A673 (cell line): ENCODE results near the gene TEKTIP1. TPM values are rescaled to one million over a fixed set of nuclear protein-coding genes. Genes with fewer than 3 reads are reported as not detected.
"Not testable (repeated sequence)": the region's sequence is repeated elsewhere in the genome, so short reads cannot be mapped to it uniquely, and the experiment has no call there.

Source experiments
- BruUV-seq: library from RNA; stranded (reverse); fragments of 400-500 nt; replicated peaks from 2 replicates; lab custom pipeline; 2021; lab: Mats Ljungman, UMichigan
- CTCF ChIA-PET: fragments of 300-600 bp; sonication (Branson Sonifier 250); formaldehyde crosslinking; loops from one replicate; lab custom pipeline; 2022; ENCODE audit warnings: antibody characterized with exemption; lab: Charles Lee
- POLR2A ChIA-PET: fragments of 300-600 bp; sonication (Branson Sonifier 250); formaldehyde crosslinking; loops from one replicate; lab custom pipeline; 2022; ENCODE audit warnings: antibody characterized with exemption; ENCODE audit not compliant: low non-redundant PET; lab: Charles Lee
- DNase-seq: peaks from one replicate; pipeline ENCODE4 v3.0.0-alpha.2; 2015; ENCODE audit warnings: low spot score
- H3K27ac ChIP-seq: fragments of 200-600 bp; sonication (generic); 2 replicates; pipeline ENCODE4 v1.5.1; 2016; ENCODE audit warnings: mixed run types, low read depth, mild to moderate bottlenecking, mixed read lengths, antibody characterized with exemption, low read length; ENCODE audit not compliant: poor library complexity, severe bottlenecking
- H3K27me3 ChIP-seq: fragments of 200-600 bp; sonication (generic); replicated peaks from 2 replicates; pipeline ENCODE4 v1.6.1; 2017; ENCODE audit warnings: mixed run types, low read depth, mild to moderate bottlenecking, mixed read lengths, antibody characterized with exemption, low read length; ENCODE audit not compliant: insufficient read depth, poor library complexity
- H3K36me3 ChIP-seq: fragments of 200-600 bp; sonication (generic); 2 replicates; pipeline ENCODE4 v1.6.1; 2016; ENCODE audit warnings: mixed run types, mild to moderate bottlenecking, mixed read lengths, antibody characterized with exemption, low read length; ENCODE audit not compliant: insufficient read depth, poor library complexity, severe bottlenecking
- H3K4me1 ChIP-seq: fragments of 200-600 bp; sonication (generic); 2 replicates; pipeline ENCODE4 v1.6.1; 2017; ENCODE audit warnings: mixed run types, mild to moderate bottlenecking, mixed read lengths, antibody characterized with exemption, low read length; ENCODE audit not compliant: insufficient read depth, poor library complexity, severe bottlenecking
- H3K4me3 ChIP-seq: fragments of 200-600 bp; sonication (generic); 2 replicates; pipeline ENCODE4 v1.5.1; 2016; ENCODE audit warnings: low read depth, mixed run types, mild to moderate bottlenecking, mixed read lengths, low read length; ENCODE audit not compliant: poor library complexity, severe bottlenecking
- H3K9me3 ChIP-seq: fragments of 200-600 bp; sonication (generic); 2 replicates; pipeline ENCODE4 v1.6.1; 2016; ENCODE audit warnings: mixed run types, low read depth, mild to moderate bottlenecking, mixed read lengths, antibody characterized with exemption, low read length; ENCODE audit not compliant: poor library complexity, severe bottlenecking
- EZH2 ChIP-seq: fragments of 200-600 bp; sonication (generic); IDR thresholded peaks from 2 replicates; pipeline ENCODE4 v1.6.1; 2017; ENCODE audit warnings: borderline replicate concordance, low read depth, mild to moderate bottlenecking, mixed read lengths, antibody characterized with exemption, low read length; ENCODE audit not compliant: poor library complexity, severe bottlenecking
- intact Hi-C: fragments of 100-400 bp; cut with micrococcal nuclease; formaldehyde crosslinking; loops from one replicate; pipeline ENCODE4 v1.10.0; 2022; ENCODE audit not compliant: unreplicated experiment
- total RNA-seq: library from RNA; stranded (reverse); gene quantifications from 2 replicates; pipeline ENCODE4 v1.2.3, GENCODE V29; 2021
- TF ChIP-seq, protein P1 (sequence below): fragments of 300-800, 200-600 bp; sonication (generic); conservative IDR thresholded peaks from 2 replicates; pipeline ENCODE4 v1.5.1; 2017; ENCODE audit warnings: low read depth, mild to moderate bottlenecking, antibody characterized with exemption, low read length, moderate library complexity, mixed read lengths

The TEKTIP1 gene
- total RNA-seq, 1 experiment from 2014 or later = 4.2 TPM

DNA sequence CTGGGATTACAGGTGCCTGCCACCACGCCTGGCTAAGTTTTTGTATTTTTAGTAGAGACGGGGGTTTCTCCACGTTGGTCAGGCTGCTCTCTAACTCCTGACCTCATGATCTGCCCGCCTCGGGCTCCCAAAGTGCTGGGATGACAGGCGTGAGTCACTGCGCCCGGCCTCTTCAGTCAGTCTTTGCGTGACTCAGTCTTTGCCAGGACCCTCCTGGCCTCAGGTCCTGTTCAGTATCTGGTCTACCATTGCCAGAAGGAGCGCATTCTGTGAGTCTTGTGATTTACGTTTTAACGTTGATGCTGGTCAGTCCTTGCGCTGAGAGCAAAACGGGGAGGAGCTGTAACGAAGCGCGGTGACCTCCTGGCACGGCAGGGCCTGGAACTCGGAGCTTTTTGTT is 26.2 kb downstream of the TEKTIP1 start:
- CTCF ChIA-PET = interaction anchor here (0.7 kb wide), 1 partner anchor 85 kb away, joined by 4 read pairs; no protein-coding TSS in a partner anchor
- no TSS peak for BruUV-seq
- TF ChIP-seq, protein P1, sequence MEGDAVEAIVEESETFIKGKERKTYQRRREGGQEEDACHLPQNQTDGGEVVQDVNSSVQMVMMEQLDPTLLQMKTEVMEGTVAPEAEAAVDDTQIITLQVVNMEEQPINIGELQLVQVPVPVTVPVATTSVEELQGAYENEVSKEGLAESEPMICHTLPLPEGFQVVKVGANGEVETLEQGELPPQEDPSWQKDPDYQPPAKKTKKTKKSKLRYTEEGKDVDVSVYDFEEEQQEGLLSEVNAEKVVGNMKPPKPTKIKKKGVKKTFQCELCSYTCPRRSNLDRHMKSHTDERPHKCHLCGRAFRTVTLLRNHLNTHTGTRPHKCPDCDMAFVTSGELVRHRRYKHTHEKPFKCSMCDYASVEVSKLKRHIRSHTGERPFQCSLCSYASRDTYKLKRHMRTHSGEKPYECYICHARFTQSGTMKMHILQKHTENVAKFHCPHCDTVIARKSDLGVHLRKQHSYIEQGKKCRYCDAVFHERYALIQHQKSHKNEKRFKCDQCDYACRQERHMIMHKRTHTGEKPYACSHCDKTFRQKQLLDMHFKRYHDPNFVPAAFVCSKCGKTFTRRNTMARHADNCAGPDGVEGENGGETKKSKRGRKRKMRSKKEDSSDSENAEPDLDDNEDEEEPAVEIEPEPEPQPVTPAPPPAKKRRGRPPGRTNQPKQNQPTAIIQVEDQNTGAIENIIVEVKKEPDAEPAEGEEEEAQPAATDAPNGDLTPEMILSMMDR = no peak
- no peak for TF ChIP-seq EZH2
- no peaks in the 10 kb centered on the region for H3K4me1 ChIP-seq
- no peaks in the 10 kb centered on the region for H3K9me3 ChIP-seq
- no peak overlapping the region for H3K4me3 ChIP-seq
- H3K36me3 ChIP-seq = no peaks in the 10 kb centered on the region
- H3K27me3 ChIP-seq = no peaks in the 10 kb centered on the region
- no peak overlapping the region for H3K27ac ChIP-seq
- intact Hi-C loops = no loop called here
- POLR2A ChIA-PET = no interaction called here
- no peak for DNase-seq

DNA sequence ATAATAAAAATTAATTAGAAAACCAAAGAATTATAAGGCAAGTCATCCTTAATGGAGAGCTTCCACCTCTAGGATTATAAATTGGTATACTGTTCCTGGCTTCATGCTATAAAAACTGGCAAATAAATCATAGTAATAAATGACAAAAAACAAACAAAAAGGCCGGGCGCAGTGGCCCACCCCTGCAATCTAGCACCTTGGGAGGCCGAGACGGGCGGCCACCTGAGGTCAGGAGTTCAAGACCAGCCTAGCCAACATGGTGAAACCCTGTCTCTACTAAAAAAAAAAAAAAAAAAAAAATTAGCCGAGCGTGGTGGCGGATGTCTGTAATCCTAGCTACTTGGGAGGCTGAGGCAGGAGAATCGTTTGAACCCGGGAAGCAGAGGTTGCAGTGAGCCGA is 31.1 kb downstream of the TEKTIP1 start:
- CTCF ChIA-PET, DNase-seq, POLR2A ChIA-PET, H3K27ac ChIP-seq, BruUV-seq, H3K9me3 ChIP-seq, H3K27me3 ChIP-seq, intact Hi-C loops, H3K4me3 ChIP-seq, H3K36me3 ChIP-seq, H3K4me1 ChIP-seq: not testable (repeated sequence)

DNA sequence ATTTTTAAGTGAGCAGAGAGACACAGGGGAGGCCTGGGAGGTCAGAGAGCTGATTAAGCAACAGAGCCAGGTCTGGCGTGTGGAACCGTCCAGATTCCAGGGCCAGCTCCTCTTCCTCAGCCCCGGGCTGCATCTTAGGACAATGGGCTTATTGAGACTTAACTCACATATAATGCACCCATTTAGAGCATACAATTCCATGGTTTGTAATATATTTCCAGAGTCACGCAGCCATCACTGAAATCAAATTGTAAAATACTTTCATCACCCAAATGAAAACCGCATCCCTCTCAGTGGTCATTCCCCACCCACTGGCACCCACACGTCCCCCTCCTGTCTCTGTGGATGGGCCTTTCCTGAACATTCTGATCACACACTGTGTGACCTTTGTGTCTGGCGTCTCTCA is 31.6 kb downstream of the TEKTIP1 start:
- DNase-seq = no peak
- CTCF ChIA-PET = no interaction called here
- H3K36me3 ChIP-seq = peaks cover 14% of the 10 kb centered on the region
- no peak overlapping the region for H3K27ac ChIP-seq
- no peaks in the 10 kb centered on the region for H3K9me3 ChIP-seq
- TF ChIP-seq EZH2 = no peak
- TF ChIP-seq, protein P1 = no peak
- no peak overlapping the region for H3K4me3 ChIP-seq
- POLR2A ChIA-PET = no interaction called here
- intact Hi-C loops = no loop called here
- H3K4me1 ChIP-seq = peaks cover 4% of the 10 kb centered on the region
- no TSS peak for BruUV-seq
- H3K27me3 ChIP-seq = no peaks in the 10 kb centered on the region

DNA sequence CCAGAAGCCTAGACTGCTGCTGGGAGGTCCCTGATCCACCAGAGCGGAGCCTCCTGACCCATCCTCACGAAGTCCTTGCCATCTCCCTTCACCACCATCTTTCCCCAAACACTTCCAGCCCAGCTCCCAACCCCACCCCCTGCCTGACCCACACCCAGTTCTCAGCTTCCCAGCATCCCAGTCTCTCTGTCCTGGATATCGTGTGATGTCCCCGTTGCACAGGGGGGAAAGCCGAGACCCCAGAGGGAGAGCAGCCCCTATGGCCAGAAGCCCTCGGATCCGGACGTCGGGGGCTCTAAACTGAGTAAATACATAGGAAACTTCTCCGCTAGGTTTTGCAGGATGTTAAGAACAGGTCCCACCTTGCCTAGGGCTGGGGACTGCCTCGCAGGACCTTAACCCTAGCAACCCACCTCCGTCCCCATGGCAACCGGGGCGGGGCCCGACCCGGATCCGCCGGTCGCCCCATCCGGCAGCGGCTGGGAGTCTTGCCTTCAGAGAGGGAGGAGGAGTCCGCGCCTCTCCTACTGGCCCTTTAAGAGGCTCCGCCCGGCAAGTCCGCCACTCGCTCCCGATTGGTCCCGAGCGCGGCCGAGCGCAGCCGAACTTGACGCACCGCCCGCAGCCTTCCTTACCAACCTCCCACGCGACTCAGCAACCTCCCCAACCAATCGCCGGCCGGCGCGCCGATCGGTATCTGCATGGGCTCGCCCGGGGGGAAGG is 33.3 kb downstream of the TEKTIP1 start:
- Histone ChIP-seq H3K27me3 (no peaks in the 10 kb centered on the region), H3K36me3 (peaks cover 15% of the 10 kb centered on the region), H3K9me3 (no peaks in the 10 kb centered on the region), H3K27ac (no peak overlapping the region), H3K4me3 (peak overlapping the region; percentile 86), H3K4me1 (peaks cover 16% of the 10 kb centered on the region)
- intact Hi-C loops = no loop called here
- peak; percentile 100 for DNase-seq
- CTCF ChIA-PET = no interaction called here
- no TSS peak for BruUV-seq
- TF ChIP-seq, protein P1 = no peak
- TF ChIP-seq EZH2 = no peak
- POLR2A ChIA-PET = no interaction called here
